Natural killer cell (primary cell): Measurements from ENCODE around the gene ASXL2. TPM values are rescaled to one million over a fixed set of nuclear protein-coding genes. Genes with fewer than 3 reads are reported as not detected.

Experiments
- ATAC-seq, 3 donors: fragments of 150-1000 bp in 2 of 3; fragments of 200-7000 bp in 1 of 3; cut with Tn5 transposase; 1 replicate in 1 of 3; 2 replicates in 2 of 3; pipeline ENCODE4 v1.10.0; 2021; ENCODE audit warnings: mild to moderate bottlenecking in 2 of 3, moderate library complexity in 2 of 3
- DNase-seq, 2 donors: peaks; one replicate each; pipeline versions ENCODE4 v3.0.0 to v3.0.0-alpha.2; 2013 to 2021; ENCODE audit warnings: mixed read lengths in 1 of 2
- H3K27ac ChIP-seq: one replicate; pipeline ENCODE4 v1.5.1; 2013; ENCODE audit warnings: mild to moderate bottlenecking, low read length
- H3K27me3 ChIP-seq: one replicate; pipeline ENCODE4 v1.6.1; 2013; ENCODE audit warnings: low read length; ENCODE audit not compliant: control insufficient read depth, insufficient read depth
- H3K36me3 ChIP-seq: one replicate; pipeline ENCODE4 v1.6.1; 2013; ENCODE audit warnings: low read length; ENCODE audit not compliant: control insufficient read depth, insufficient read depth
- H3K4me1 ChIP-seq: one replicate; pipeline ENCODE4 v1.6.1; 2013; ENCODE audit warnings: low read length; ENCODE audit not compliant: control insufficient read depth, insufficient read depth
- H3K4me3 ChIP-seq: one replicate; pipeline ENCODE4 v1.5.1; 2013; ENCODE audit warnings: low read length
- H3K9me3 ChIP-seq: one replicate; pipeline ENCODE4 v1.6.1; 2013; ENCODE audit warnings: low read length; ENCODE audit not compliant: control insufficient read depth, insufficient read depth
- H3K27ac Mint-ChIP-seq, 2 donors: one replicate each; pipeline ENCODE4 v1.8.0; 2022; ENCODE audit warnings: mild to moderate bottlenecking in 2 of 2, mixed read lengths in 2 of 2, moderate library complexity in 1 of 2
- H3K27me3 Mint-ChIP-seq, 2 donors: one replicate each; pipeline ENCODE4 v1.8.0; 2022; ENCODE audit warnings: low read depth in 2 of 2, mixed read lengths in 2 of 2
- H3K36me3 Mint-ChIP-seq: one replicate; pipeline ENCODE4 v1.8.0; 2022; ENCODE audit warnings: mixed read lengths
- H3K4me1 Mint-ChIP-seq, 2 donors: one replicate each; pipeline ENCODE4 v1.8.0; 2022; ENCODE audit warnings: mixed read lengths in 2 of 2
- H3K4me3 Mint-ChIP-seq: one replicate; pipeline ENCODE4 v1.8.0; 2022; ENCODE audit warnings: mild to moderate bottlenecking, moderate library complexity, mixed read lengths
- H3K9me3 Mint-ChIP-seq, 2 donors: one replicate each; pipeline ENCODE4 v1.8.0; 2022; ENCODE audit warnings: mixed read lengths in 2 of 2
- WGBS: methylation state at CpG from one replicate; pipeline ENCODE4 v1.1.7; 2013; ENCODE audit warnings: missing lambda C conversion rate; ENCODE audit not compliant: insufficient coverage; 5-methylcytosine and 5-hydroxymethylcytosine counted together
- intact Hi-C: fragments of 100-400 bp; cut with micrococcal nuclease; formaldehyde crosslinking; loops from one replicate; pipeline ENCODE4 v1.14.2; 2022
- total RNA-seq, 4 donors: library from RNA; stranded (reverse); fragments of 120-200 nt in 1 of 4; gene quantifications; one replicate each; pipeline versions ENCODE4 v1.2.3 to v1.2.4, GENCODE V29; 2013 to 2022
- TF ChIP-seq, protein P1 (sequence below): fragments of 200-600 bp; IDR thresholded peaks from one replicate; pipeline ENCODE4 v1.8.0; 2022; ENCODE audit warnings: antibody characterized with exemption

ASXL2 gene
- total RNA-seq, 3 donors from 2014 or later (not counting 1 experiment from before 2014, with no cell fraction given) = 27.7 to 32.6 (median 27.8) TPM

- 94% methylated on average over 7 of the region's 7 CpGs for WGBS
- H3K27ac Mint-ChIP-seq = no peak overlapping the region
- H3K36me3 Mint-ChIP-seq = no peaks in the 10 kb centered on the region
- Histone ChIP-seq H3K9me3 (no peaks in the 10 kb centered on the region), H3K4me3 (no peak overlapping the region), H3K27me3 (no peaks in the 10 kb centered on the region), H3K27ac (no peak overlapping the region), H3K4me1 (no peaks in the 10 kb centered on the region), H3K36me3 (no peaks in the 10 kb centered on the region)
- DNase-seq (no peak), ATAC-seq (no peak)
- intact Hi-C loops = no loop called here
- no peaks in the 10 kb centered on the region for H3K27me3 Mint-ChIP-seq
- TF ChIP-seq, protein P1, sequence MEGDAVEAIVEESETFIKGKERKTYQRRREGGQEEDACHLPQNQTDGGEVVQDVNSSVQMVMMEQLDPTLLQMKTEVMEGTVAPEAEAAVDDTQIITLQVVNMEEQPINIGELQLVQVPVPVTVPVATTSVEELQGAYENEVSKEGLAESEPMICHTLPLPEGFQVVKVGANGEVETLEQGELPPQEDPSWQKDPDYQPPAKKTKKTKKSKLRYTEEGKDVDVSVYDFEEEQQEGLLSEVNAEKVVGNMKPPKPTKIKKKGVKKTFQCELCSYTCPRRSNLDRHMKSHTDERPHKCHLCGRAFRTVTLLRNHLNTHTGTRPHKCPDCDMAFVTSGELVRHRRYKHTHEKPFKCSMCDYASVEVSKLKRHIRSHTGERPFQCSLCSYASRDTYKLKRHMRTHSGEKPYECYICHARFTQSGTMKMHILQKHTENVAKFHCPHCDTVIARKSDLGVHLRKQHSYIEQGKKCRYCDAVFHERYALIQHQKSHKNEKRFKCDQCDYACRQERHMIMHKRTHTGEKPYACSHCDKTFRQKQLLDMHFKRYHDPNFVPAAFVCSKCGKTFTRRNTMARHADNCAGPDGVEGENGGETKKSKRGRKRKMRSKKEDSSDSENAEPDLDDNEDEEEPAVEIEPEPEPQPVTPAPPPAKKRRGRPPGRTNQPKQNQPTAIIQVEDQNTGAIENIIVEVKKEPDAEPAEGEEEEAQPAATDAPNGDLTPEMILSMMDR = no peak
- H3K9me3 Mint-ChIP-seq = no peaks in the 10 kb centered on the region
- H3K4me3 Mint-ChIP-seq = no peak overlapping the region
- no peaks in the 10 kb centered on the region for H3K4me1 Mint-ChIP-seq
These were observed 179.1 kb downstream of the ASXL2 start for GRCh38 chr2:25699216-25699615.

DNA sequence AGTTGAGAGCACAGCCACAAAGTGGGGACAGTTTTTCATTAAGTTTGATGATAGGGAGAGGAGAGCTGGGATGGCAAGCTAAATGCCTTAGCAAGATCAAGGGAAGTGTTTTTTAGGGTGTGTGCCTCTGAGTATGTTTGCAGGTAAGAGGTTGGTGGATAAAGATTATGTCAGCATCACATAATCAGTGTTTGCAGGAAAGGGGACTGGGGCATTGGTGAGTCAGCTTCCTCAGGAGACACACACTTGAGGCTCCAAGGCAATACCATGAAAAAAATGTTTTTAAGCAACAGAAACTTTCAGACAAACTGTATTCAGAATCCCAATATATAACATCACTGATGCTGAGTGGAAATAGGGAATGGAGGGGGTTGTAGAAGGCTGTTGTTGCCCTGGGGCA lies 179.5 kb downstream of the ASXL2 start:
- no peak for DNase-seq

GRCh38 chr2:25697559-25698341 lies 180.5 kb downstream of the ASXL2 start:
- no peaks in the 10 kb centered on the region for H3K4me1 Mint-ChIP-seq
- H3K27ac Mint-ChIP-seq = no peak overlapping the region
- no peak overlapping the region for H3K4me3 Mint-ChIP-seq
- intact Hi-C loops = no loop called here
- H3K36me3 Mint-ChIP-seq = no peaks in the 10 kb centered on the region
- DNase-seq (no peak), ATAC-seq (no peak)
- H3K27me3 ChIP-seq = no peaks in the 10 kb centered on the region
- no peaks in the 10 kb centered on the region for H3K36me3 ChIP-seq
- TF ChIP-seq, protein P1 = no peak
- no peak overlapping the region for H3K4me3 ChIP-seq
- H3K4me1 ChIP-seq = no peaks in the 10 kb centered on the region
- H3K9me3 ChIP-seq = no peaks in the 10 kb centered on the region
- H3K27me3 Mint-ChIP-seq = no peaks in the 10 kb centered on the region
- H3K9me3 Mint-ChIP-seq = no peaks in the 10 kb centered on the region
- WGBS = 89% methylated on average over 17 of the region's 17 CpGs
- H3K27ac ChIP-seq = no peak overlapping the region

More for the DNA sequence above, 179.5 kb downstream of the ASXL2 start:
- Mint-ChIP-seq H3K27me3 (no peaks in the 10 kb centered on the region), H3K36me3 (no peaks in the 10 kb centered on the region), H3K4me3 (no peak overlapping the region), H3K9me3 (no peaks in the 10 kb centered on the region), H3K27ac (no peak overlapping the region), H3K4me1 (no peaks in the 10 kb centered on the region)
- Histone ChIP-seq H3K27ac (no peak overlapping the region), H3K9me3 (no peaks in the 10 kb centered on the region), H3K36me3 (no peaks in the 10 kb centered on the region), H3K27me3 (no peaks in the 10 kb centered on the region), H3K4me3 (no peak overlapping the region), H3K4me1 (no peaks in the 10 kb centered on the region)
- no peak for ATAC-seq
- intact Hi-C loops = no loop called here
- TF ChIP-seq, protein P1 = no peak
